ENCODE data around the gene GPC6.

Gene GPC6

DNA sequence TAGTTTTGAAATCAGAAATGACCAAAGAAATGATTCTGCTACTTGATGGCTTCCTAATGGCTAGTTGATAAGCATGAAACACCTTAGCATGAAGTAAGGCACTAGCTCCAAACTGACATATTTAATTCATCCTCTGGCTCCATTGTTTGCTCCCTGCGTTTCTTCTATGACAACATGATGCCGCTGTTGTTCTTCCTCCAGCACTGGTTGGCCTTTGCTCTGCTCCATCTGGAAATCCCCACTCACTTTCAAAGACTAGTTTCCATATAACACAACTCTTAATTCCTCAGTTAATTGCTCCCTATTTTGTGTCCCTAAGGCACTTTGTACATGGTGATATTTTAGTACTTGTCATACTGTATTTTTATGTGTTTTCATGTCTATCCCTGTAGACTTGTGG is 151.6 kb downstream of the GPC6 start:
- no peak overlapping the region for H3K27ac ChIP-seq

GRCh38 chr13:93386116-93386515 is 159.5 kb downstream of the GPC6 start:
- Histone ChIP-seq H3K27ac (no peak overlapping the region), H3K36me3 (peaks cover 2% of the 10 kb centered on the region; the same call in 1 of the 2 replicates), H3K27me3 (ENCODE audit: insufficient read depth, low read depth, severe bottlenecking) (no peaks in the 10 kb centered on the region), H3K9me3 (ENCODE audit: severe bottlenecking) (no peaks in the 10 kb centered on the region), H3K4me3 (ENCODE audit: low read depth, low read length) (no peak overlapping the region)
- no peak for TF ChIP-seq CTCF (IDR thresholded peaks at IDR 0.05; ENCODE audit: low read depth, low read length)
- DNase-seq, result no peak

More for the DNA sequence above, 151.6 kb downstream of the GPC6 start:
- no peak for TF ChIP-seq CTCF (IDR thresholded peaks at IDR 0.05; ENCODE audit: low read depth, low read length)
- H3K9me3 ChIP-seq (ENCODE audit: severe bottlenecking), result no peaks in the 10 kb centered on the region
- no peaks in the 10 kb centered on the region for H3K27me3 ChIP-seq (ENCODE audit: insufficient read depth, low read depth, severe bottlenecking)
- H3K36me3 ChIP-seq, result peaks cover 3% of the 10 kb centered on the region
- DNase-seq, result no peak
- no peak overlapping the region for H3K4me3 ChIP-seq (ENCODE audit: low read depth, low read length)

DNA sequence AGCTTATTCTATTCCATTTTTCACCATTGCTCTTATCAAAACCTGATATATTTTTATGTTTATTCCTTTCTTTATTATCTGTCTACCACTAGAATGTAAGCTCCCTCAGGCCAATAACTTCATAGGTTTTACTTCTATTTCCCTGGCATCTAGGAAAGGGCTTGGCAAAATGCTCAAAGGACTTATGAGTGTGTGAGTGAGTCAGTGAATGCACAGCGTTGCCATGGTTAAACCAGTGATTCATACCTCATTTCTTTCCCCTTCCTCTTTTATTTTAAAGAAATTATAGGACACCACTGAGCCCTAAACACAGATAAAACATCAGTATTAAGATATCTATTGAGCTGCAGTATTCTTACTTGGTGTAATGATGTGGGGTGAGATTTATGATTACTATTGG is 162.1 kb downstream of the GPC6 start:
- Histone ChIP-seq H3K36me3 (peaks cover 2% of the 10 kb centered on the region; the same call in 1 of the 2 replicates), H3K27ac (no peak overlapping the region), H3K9me3 (ENCODE audit: severe bottlenecking) (no peaks in the 10 kb centered on the region), H3K27me3 (ENCODE audit: insufficient read depth, low read depth, severe bottlenecking) (no peaks in the 10 kb centered on the region), H3K4me3 (ENCODE audit: low read depth, low read length) (no peak overlapping the region)
- TF ChIP-seq CTCF (IDR thresholded peaks at IDR 0.05; ENCODE audit: low read depth, low read length), result no peak
- no peak for DNase-seq

GRCh38 chr13:93397619-93398018 is 171.0 kb downstream of the GPC6 start:
- TF ChIP-seq CTCF (IDR thresholded peaks at IDR 0.05; ENCODE audit: low read depth, low read length), result no peak
- no peaks in the 10 kb centered on the region for H3K27me3 ChIP-seq (ENCODE audit: insufficient read depth, low read depth, severe bottlenecking)
- no peak overlapping the region; the same call in 1 of the 2 replicates for H3K27ac ChIP-seq
- no peak for DNase-seq
- peaks cover 11% of the 10 kb centered on the region for H3K36me3 ChIP-seq
- no peak overlapping the region for H3K4me3 ChIP-seq (ENCODE audit: low read depth, low read length)
- no peaks in the 10 kb centered on the region for H3K9me3 ChIP-seq (ENCODE audit: severe bottlenecking)

DNA sequence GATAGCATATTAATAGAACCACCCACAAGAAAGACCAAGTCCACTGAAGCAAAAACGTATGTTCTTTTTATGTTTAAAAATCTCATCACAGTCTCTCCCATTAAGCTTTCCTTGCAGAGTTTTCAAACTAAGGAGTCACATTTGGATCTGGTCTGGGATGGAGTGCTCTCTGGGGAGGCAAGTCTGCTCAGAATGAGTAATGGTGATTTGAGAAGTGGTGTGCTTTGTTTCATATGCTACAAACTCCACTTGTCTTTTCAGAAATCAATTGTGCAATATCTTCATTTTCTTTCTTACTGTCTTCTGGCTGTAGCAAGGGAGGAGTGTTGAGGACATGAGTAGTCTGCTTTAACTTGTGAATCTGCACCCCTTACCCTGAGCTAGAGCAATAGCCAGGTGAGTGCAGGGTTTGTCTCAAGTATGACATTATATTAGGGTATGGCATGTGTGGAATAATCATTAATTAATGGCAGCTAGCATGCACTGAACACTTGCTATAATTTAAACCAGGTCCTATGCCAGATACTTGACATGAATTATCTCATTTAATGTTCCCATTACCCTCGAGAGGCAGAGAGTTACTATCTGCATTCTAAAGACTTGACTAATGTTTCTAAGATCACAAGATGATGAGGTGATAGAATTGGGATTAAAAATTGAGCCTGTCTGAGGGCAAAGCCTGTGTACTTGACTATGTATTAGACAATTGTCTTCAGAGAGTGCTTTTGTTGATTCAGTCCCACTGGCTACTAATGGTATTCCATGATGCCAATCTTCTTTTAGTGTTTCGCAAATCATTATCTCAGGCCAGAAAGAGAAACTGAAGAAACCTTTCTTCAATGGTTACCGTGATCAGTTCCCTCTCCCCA is 171.8 kb downstream of the GPC6 start:
- Histone ChIP-seq H3K36me3 (peaks cover 11% of the 10 kb centered on the region), H3K4me3 (ENCODE audit: low read depth, low read length) (no peak overlapping the region), H3K9me3 (ENCODE audit: severe bottlenecking) (no peaks in the 10 kb centered on the region), H3K27ac (peak overlapping the region; percentile 52), H3K27me3 (ENCODE audit: insufficient read depth, low read depth, severe bottlenecking) (no peaks in the 10 kb centered on the region)
- no peak for DNase-seq
- no peak for TF ChIP-seq CTCF (IDR thresholded peaks at IDR 0.05; ENCODE audit: low read depth, low read length)
